ENCODE data around the gene PNPLA1. TPM values are rescaled to one million over a fixed set of nuclear protein-coding genes. Genes with fewer than 3 reads are reported as not detected.

The PNPLA1 gene
- total RNA-seq, 1 donor from 2014 or later: not detected

GRCh38 chr6:36318690-36319435, 49.0 kb downstream of the PNPLA1 start:
- no peak for DNase-seq (ENCODE audit: low read depth)

GRCh38 chr6:36319436-36319762, 49.5 kb downstream of the PNPLA1 start:
- H3K4me3 ChIP-seq (ENCODE audit: low read depth, low read length): no peak overlapping the region
- TF ChIP-seq, protein P1, sequence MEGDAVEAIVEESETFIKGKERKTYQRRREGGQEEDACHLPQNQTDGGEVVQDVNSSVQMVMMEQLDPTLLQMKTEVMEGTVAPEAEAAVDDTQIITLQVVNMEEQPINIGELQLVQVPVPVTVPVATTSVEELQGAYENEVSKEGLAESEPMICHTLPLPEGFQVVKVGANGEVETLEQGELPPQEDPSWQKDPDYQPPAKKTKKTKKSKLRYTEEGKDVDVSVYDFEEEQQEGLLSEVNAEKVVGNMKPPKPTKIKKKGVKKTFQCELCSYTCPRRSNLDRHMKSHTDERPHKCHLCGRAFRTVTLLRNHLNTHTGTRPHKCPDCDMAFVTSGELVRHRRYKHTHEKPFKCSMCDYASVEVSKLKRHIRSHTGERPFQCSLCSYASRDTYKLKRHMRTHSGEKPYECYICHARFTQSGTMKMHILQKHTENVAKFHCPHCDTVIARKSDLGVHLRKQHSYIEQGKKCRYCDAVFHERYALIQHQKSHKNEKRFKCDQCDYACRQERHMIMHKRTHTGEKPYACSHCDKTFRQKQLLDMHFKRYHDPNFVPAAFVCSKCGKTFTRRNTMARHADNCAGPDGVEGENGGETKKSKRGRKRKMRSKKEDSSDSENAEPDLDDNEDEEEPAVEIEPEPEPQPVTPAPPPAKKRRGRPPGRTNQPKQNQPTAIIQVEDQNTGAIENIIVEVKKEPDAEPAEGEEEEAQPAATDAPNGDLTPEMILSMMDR (conservative IDR thresholded peaks at IDR 0.05; ENCODE audit: low read depth, low read length): no peak
- DNase-seq (ENCODE audit: low read depth): no peak

More at GRCh38 chr6:36318690-36319435, 49.0 kb downstream of the PNPLA1 start:
- TF ChIP-seq, protein P1 (conservative IDR thresholded peaks at IDR 0.05; ENCODE audit: low read depth, low read length): no peak
- H3K4me3 ChIP-seq (ENCODE audit: low read depth, low read length): no peak overlapping the region

GRCh38 chr6:36319821-36320220, 50.0 kb downstream of the PNPLA1 start:
- DNase-seq (ENCODE audit: low read depth): no peak
- TF ChIP-seq, protein P1 (conservative IDR thresholded peaks at IDR 0.05; ENCODE audit: low read depth, low read length): no peak
- no peak overlapping the region for H3K4me3 ChIP-seq (ENCODE audit: low read depth, low read length)

GRCh38 chr6:36320475-36320874, 50.6 kb downstream of the PNPLA1 start:
- no peak for DNase-seq (ENCODE audit: low read depth)
- TF ChIP-seq, protein P1 (conservative IDR thresholded peaks at IDR 0.05; ENCODE audit: low read depth, low read length): peak; percentile 31
- H3K4me3 ChIP-seq (ENCODE audit: low read depth, low read length): no peak overlapping the region

DNA sequence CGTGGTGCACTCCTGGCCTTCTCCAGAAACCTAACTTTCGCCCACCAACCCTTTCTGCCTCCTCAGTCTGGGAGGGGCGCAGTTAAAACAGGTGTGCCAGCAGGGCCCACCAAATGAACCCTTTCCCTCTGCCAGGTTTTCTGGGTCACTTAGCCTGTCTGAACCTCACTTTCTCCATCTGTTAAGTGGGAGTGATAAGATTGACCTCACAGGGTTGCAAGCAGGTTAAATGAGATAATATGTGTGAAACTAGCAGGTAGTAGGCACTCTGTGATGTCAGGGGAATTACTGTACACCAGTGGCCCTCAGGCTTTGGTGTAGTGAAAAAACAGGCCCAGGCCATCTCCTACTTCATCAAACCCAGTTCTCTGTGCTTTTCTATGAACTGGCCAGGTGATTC, 52.7 kb downstream of the PNPLA1 start:
- no peak for DNase-seq (ENCODE audit: low read depth)
- TF ChIP-seq, protein P1 (conservative IDR thresholded peaks at IDR 0.05; ENCODE audit: low read depth, low read length): no peak
- H3K4me3 ChIP-seq (ENCODE audit: low read depth, low read length): no peak overlapping the region

GRCh38 chr6:36323062-36323461, 53.2 kb downstream of the PNPLA1 start:
- TF ChIP-seq, protein P1 (conservative IDR thresholded peaks at IDR 0.05; ENCODE audit: low read depth, low read length): no peak
- DNase-seq (ENCODE audit: low read depth): no peak
- H3K4me3 ChIP-seq (ENCODE audit: low read depth, low read length): no peak overlapping the region

GRCh38 chr6:36324191-36324590, 54.3 kb downstream of the PNPLA1 start:
- TF ChIP-seq, protein P1 (conservative IDR thresholded peaks at IDR 0.05; ENCODE audit: low read depth, low read length): no peak
- DNase-seq (ENCODE audit: low read depth): no peak
- no peak overlapping the region for H3K4me3 ChIP-seq (ENCODE audit: low read depth, low read length)

Measured in epithelial cell of proximal tubule (primary cell).